PC-3 (cell line): ENCODE data around the gene ADGRG6.
"Not testable (repeated sequence)": the region's sequence is repeated elsewhere in the genome, so short reads cannot be mapped to it uniquely, and the experiment has no call there.

Source experiments
- CTCF ChIP-seq: fragments of 300-600 bp; sonication (generic); conservative IDR thresholded peaks from 2 replicates; pipeline ENCODE4 v1.5.1; 2017; ENCODE audit warnings: antibody characterized with exemption, low read depth, mild to moderate bottlenecking, low read length
- EZH2 ChIP-seq: fragments of 300-600 bp; sonication (generic); IDR thresholded peaks from one replicate; pipeline ENCODE4 v1.6.1; 2017; ENCODE audit warnings: antibody characterized with exemption, mild to moderate bottlenecking, low read length; ENCODE audit not compliant: unreplicated experiment
- EZH2phosphoT487 ChIP-seq: fragments of 300-600 bp; sonication (generic); IDR thresholded peaks from 2 replicates; pipeline ENCODE4 v1.6.1; 2018; ENCODE audit warnings: mild to moderate bottlenecking, antibody characterized with exemption, low read length, borderline replicate concordance

- TF ChIP-seq EZH2, CTCF, EZH2phosphoT487: not testable (repeated sequence)
Measured at GRCh38 chr6:142454848-142455247, 153.0 kb downstream of the ADGRG6 start.
